ENCODE measurements around the gene DCUN1D2. TPM values are rescaled to one million over a fixed set of nuclear protein-coding genes. Genes with fewer than 3 reads are reported as not detected.
A peak's percentile ranks its signal among the peaks of the same experiment; 100 is the strongest.

DCUN1D2 gene
- total and polyA plus RNA-seq, 10 donors, result 6.3 to 33.1 (median 24.4) TPM

- H3K4me1 ChIP-seq, result peaks cover 0 to 57% (median 18%) of the 10 kb centered on the region in 6 donors
- peak; percentile 73 for DNase-seq
Measured at GRCh38 chr13:113407531-113408393, 82.7 kb downstream of the DCUN1D2 start.

GRCh38 chr13:113407103-113407530, 83.4 kb downstream of the DCUN1D2 start:
- Histone ChIP-seq H3K27ac (no peak overlapping the region), H3K4me3 (peak overlapping the region in 1 of 8 donors; percentile 25), H3K4me1 (peaks cover 0 to 58% (median 21%) of the 10 kb centered on the region in 6 donors), H3K27me3 (replicated peaks in 1 of 7) (peaks cover 0 to 20% (median 0%) of the 10 kb centered on the region in 7 donors), H3K9me3 (peaks cover 0 to 9% (median 2%) of the 10 kb centered on the region in 8 donors), H3K36me3 (no peaks in the 10 kb centered on the region)
- TF ChIP-seq POLR2AphosphoS5 (IDR thresholded peaks at IDR 0.05) (peak in 2 of 3 donors; percentile 15 to 16), POLR2A (IDR thresholded peaks at IDR 0.05) (no peak)
- intact Hi-C loops (cut with DNase I; ENCODE audit: low total_unique reads), result no loop called here
- WGBS, 5 donors, result 66 to 89% (median 79%) methylated on average over 13 to 21 of the region's 21 CpGs
- DNase-seq, result peak; percentile 64

More at GRCh38 chr13:113407531-113408393, 82.7 kb downstream of the DCUN1D2 start:
- H3K4me3 ChIP-seq, result peak overlapping the region in 1 of 8 donors; percentile 25
- no peak overlapping the region for H3K27ac ChIP-seq
- no peak for TF ChIP-seq POLR2AphosphoS5 (IDR thresholded peaks at IDR 0.05)
- TF ChIP-seq CTCF (IDR thresholded peaks at IDR 0.05 in 8 of 11, conservative IDR thresholded peaks at IDR 0.05 in 3 of 11), result no peak
- TF ChIP-seq POLR2A (IDR thresholded peaks at IDR 0.05), result no peak
- WGBS, 5 donors, result 74 to 85% (median 80%) methylated on average over 31 to 41 of the region's 41 CpGs
- peaks cover 0 to 9% (median 2%) of the 10 kb centered on the region in 8 donors for H3K9me3 ChIP-seq
- no peaks in the 10 kb centered on the region for H3K36me3 ChIP-seq
- intact Hi-C loops (cut with DNase I; ENCODE audit: low total_unique reads), result no loop called here
- H3K27me3 ChIP-seq (replicated peaks in 1 of 7), result peaks cover 0 to 20% (median 0%) of the 10 kb centered on the region in 7 donors

GRCh38 chr13:113406321-113407102, 84.0 kb downstream of the DCUN1D2 start:
- Histone ChIP-seq H3K27me3 (replicated peaks in 1 of 7) (peaks cover 0 to 21% (median 0%) of the 10 kb centered on the region in 7 donors), H3K27ac (no peak overlapping the region), H3K9me3 (peaks cover 0 to 9% (median 2%) of the 10 kb centered on the region in 8 donors), H3K4me1 (peaks cover 0 to 64% (median 23%) of the 10 kb centered on the region in 6 donors), H3K4me3 (no peak overlapping the region), H3K36me3 (no peaks in the 10 kb centered on the region)
- WGBS, 5 donors, result 82 to 88% (median 84%) methylated on average over 22 to 28 of the region's 28 CpGs
- intact Hi-C loops (cut with DNase I; ENCODE audit: low total_unique reads), result no loop called here
- TF ChIP-seq POLR2A (IDR thresholded peaks at IDR 0.05) (no peak), CTCF (IDR thresholded peaks at IDR 0.05 in 8 of 11, conservative IDR thresholded peaks at IDR 0.05 in 3 of 11) (no peak), POLR2AphosphoS5 (IDR thresholded peaks at IDR 0.05) (no peak)
- peak; percentile 61 for DNase-seq

Small RNAs within 50 kb of the gene (small RNA-seq; reads per million reads assigned to genes)
- gene RNU1-16P, result 0 reads per million in 4 donors

Other genes starting within 250 kb of the DCUN1D2 start
- gene LAMP1, start 193.5 kb downstream of the DCUN1D2 start, total RNA-seq, result 100 to 1,000 TPM; 114 to 210 (median 154) TPM
- gene LAMP1, start 193.5 kb downstream of the DCUN1D2 start, polyA plus RNA-seq, result 10 to 100 TPM; 27.0 to 64.5 (median 41.7) TPM
- gene GRTP1, start 126.6 kb downstream of the DCUN1D2 start, total RNA-seq, result 10 to 100 TPM in 1 of 7 donors, 1 to 10 TPM in 6; 4.0 to 10.5 (median 6.1) TPM
- 1 to 10 TPM; 2.0 to 5.5 (median 2.3) TPM for gene GRTP1, start 126.6 kb downstream of the DCUN1D2 start, polyA plus RNA-seq
- 1 to 10 TPM in 6 of 7 donors, under 1 TPM in 1; 0.74 to 4.3 (median 2.0) TPM for gene ADPRHL1, start 37.2 kb downstream of the DCUN1D2 start, total RNA-seq
- 1 to 10 TPM in 1 of 3 donors, under 1 TPM in 2; 0.52 to 1.1 (median 0.68) TPM for gene ADPRHL1, start 37.2 kb downstream of the DCUN1D2 start, polyA plus RNA-seq
- gene TFDP1, start 94.0 kb upstream of the DCUN1D2 start, total RNA-seq, result 10 to 100 TPM; 47.5 to 91.7 (median 59.4) TPM
- 10 to 100 TPM; 21.7 to 42.4 (median 40.1) TPM for gene TFDP1, start 94.0 kb upstream of the DCUN1D2 start, polyA plus RNA-seq
- gene ATP4B, start 167.5 kb upstream of the DCUN1D2 start, total RNA-seq, result under 1 TPM in 3 of 7 donors, not detected in 4; 0.32 to 0.46 (median 0.43) TPM
- gene ATP4B, start 167.5 kb upstream of the DCUN1D2 start, polyA plus RNA-seq, result under 1 TPM; 0.09 to 0.15 (median 0.13) TPM
- not detected for gene GRK1, start 176.5 kb upstream of the DCUN1D2 start, total RNA-seq
- gene GRK1, start 176.5 kb upstream of the DCUN1D2 start, polyA plus RNA-seq, result not detected

All from spleen (tissue), 11 donors.